Stimulated activated naive CD8-positive, alpha-beta T cell treated with anti-CD3 and anti-CD28 coated beads, Interleukin-15, amount 100 ng/mL, for 72 hours (primary cell): ENCODE results near the gene TWIST2.

Experiments
- ATAC-seq: fragments of 150-1000 bp; cut with Tn5 transposase; 2 replicates; pipeline ENCODE4 v1.10.0; 2021; ENCODE audit warnings: mild to moderate bottlenecking, moderate library complexity
- DNase-seq, 2 donors: peaks; one replicate each; pipeline ENCODE4 v3.0.0; 2021 to 2022
- H3K27ac Mint-ChIP-seq, 2 donors: one replicate each; pipeline ENCODE4 v1.8.0; 2022; ENCODE audit warnings: mild to moderate bottlenecking in 2 of 2, mixed read lengths in 2 of 2, moderate library complexity in 2 of 2
- H3K27me3 Mint-ChIP-seq: one replicate; pipeline ENCODE4 v1.8.0; 2022; ENCODE audit warnings: mixed read lengths
- H3K4me1 Mint-ChIP-seq: one replicate; pipeline ENCODE4 v1.8.0; 2022; ENCODE audit warnings: mild to moderate bottlenecking, mixed read lengths
- H3K4me3 Mint-ChIP-seq, 2 donors: one replicate each; pipeline ENCODE4 v1.8.0; 2022; ENCODE audit warnings: mild to moderate bottlenecking in 2 of 2, mixed read lengths in 2 of 2, moderate library complexity in 1 of 2
- H3K9me3 Mint-ChIP-seq, 2 donors: one replicate each; pipeline ENCODE4 v1.8.0; 2022; ENCODE audit warnings: mixed read lengths in 2 of 2

The TWIST2 gene

GRCh38 chr2:238872026-238872425 lies 24.1 kb downstream of the TWIST2 start:
- no peak for DNase-seq
- Mint-ChIP-seq H3K27ac (peak overlapping the region in 1 of 2 donors; percentile 1), H3K9me3 (peaks cover 0 to 9% of the 10 kb centered on the region in 2 donors)

GRCh38 chr2:238872628-238873380 lies 24.9 kb downstream of the TWIST2 start:
- no peak for ATAC-seq
- no peaks in the 10 kb centered on the region for H3K4me1 Mint-ChIP-seq
- H3K27me3 Mint-ChIP-seq: peaks cover 43% of the 10 kb centered on the region
- DNase-seq: no peak
- no peak overlapping the region for H3K4me3 Mint-ChIP-seq
- H3K9me3 Mint-ChIP-seq: peaks cover 0 to 9% of the 10 kb centered on the region in 2 donors
- no peak overlapping the region for H3K27ac Mint-ChIP-seq

More at GRCh38 chr2:238872026-238872425, 24.1 kb downstream of the TWIST2 start:
- H3K4me1 Mint-ChIP-seq: no peaks in the 10 kb centered on the region
- ATAC-seq: no peak
- H3K4me3 Mint-ChIP-seq: no peak overlapping the region
- peaks cover 48% of the 10 kb centered on the region for H3K27me3 Mint-ChIP-seq

- H3K27me3 Mint-ChIP-seq: peaks cover 37% of the 10 kb centered on the region
- no peak overlapping the region for H3K27ac Mint-ChIP-seq
- H3K4me3 Mint-ChIP-seq: no peak overlapping the region
- no peaks in the 10 kb centered on the region for H3K4me1 Mint-ChIP-seq
- no peak for DNase-seq
- ATAC-seq: no peak
- peaks cover 0 to 9% of the 10 kb centered on the region in 2 donors for H3K9me3 Mint-ChIP-seq
Measured at GRCh38 chr2:238873381-238873801, 25.5 kb downstream of the TWIST2 start.

GRCh38 chr2:238873841-238874240 lies 26.0 kb downstream of the TWIST2 start:
- ATAC-seq: no peak
- no peak for DNase-seq
- no peak overlapping the region for H3K4me3 Mint-ChIP-seq
- peaks cover 32% of the 10 kb centered on the region for H3K27me3 Mint-ChIP-seq
- H3K4me1 Mint-ChIP-seq: no peaks in the 10 kb centered on the region
- H3K9me3 Mint-ChIP-seq: peaks cover 0 to 9% of the 10 kb centered on the region in 2 donors
- no peak overlapping the region for H3K27ac Mint-ChIP-seq

- H3K4me1 Mint-ChIP-seq: no peaks in the 10 kb centered on the region
- no peak overlapping the region for H3K4me3 Mint-ChIP-seq
- no peak for ATAC-seq
- H3K27ac Mint-ChIP-seq: no peak overlapping the region
- H3K9me3 Mint-ChIP-seq: peaks cover 0 to 8% of the 10 kb centered on the region in 2 donors
- H3K27me3 Mint-ChIP-seq: peaks cover 32% of the 10 kb centered on the region
- no peak for DNase-seq
Measured at GRCh38 chr2:238874330-238875050, 26.6 kb downstream of the TWIST2 start.

- Mint-ChIP-seq H3K4me3 (no peak overlapping the region), H3K27me3 (peaks cover 32% of the 10 kb centered on the region), H3K4me1 (no peaks in the 10 kb centered on the region), H3K27ac (no peak overlapping the region), H3K9me3 (peaks cover 0 to 2% of the 10 kb centered on the region in 2 donors)
- ATAC-seq (no peak), DNase-seq (no peak)
Measured at GRCh38 chr2:238875101-238875470, 27.2 kb downstream of the TWIST2 start.

GRCh38 chr2:238875471-238876231 lies 27.8 kb downstream of the TWIST2 start:
- Mint-ChIP-seq H3K27me3 (peaks cover 32% of the 10 kb centered on the region), H3K4me3 (no peak overlapping the region), H3K4me1 (no peaks in the 10 kb centered on the region), H3K27ac (no peak overlapping the region), H3K9me3 (no peaks in the 10 kb centered on the region)
- DNase-seq: no peak
- no peak for ATAC-seq

- Mint-ChIP-seq H3K27ac (no peak overlapping the region), H3K4me1 (no peaks in the 10 kb centered on the region), H3K9me3 (no peaks in the 10 kb centered on the region), H3K27me3 (peaks cover 32% of the 10 kb centered on the region), H3K4me3 (no peak overlapping the region)
- ATAC-seq (no peak), DNase-seq (no peak)
Measured at GRCh38 chr2:238876232-238876630, 28.3 kb downstream of the TWIST2 start.

- H3K9me3 Mint-ChIP-seq: no peaks in the 10 kb centered on the region
- peaks cover 28% of the 10 kb centered on the region for H3K27me3 Mint-ChIP-seq
- H3K27ac Mint-ChIP-seq: no peak overlapping the region
- no peak for ATAC-seq
- DNase-seq: no peak
- no peak overlapping the region for H3K4me3 Mint-ChIP-seq
- no peaks in the 10 kb centered on the region for H3K4me1 Mint-ChIP-seq
Measured at GRCh38 chr2:238878051-238878735, 30.3 kb downstream of the TWIST2 start.

GRCh38 chr2:238879043-238879442 lies 31.2 kb downstream of the TWIST2 start:
- Mint-ChIP-seq H3K4me1 (no peaks in the 10 kb centered on the region), H3K9me3 (no peaks in the 10 kb centered on the region), H3K27me3 (peaks cover 23% of the 10 kb centered on the region), H3K4me3 (no peak overlapping the region), H3K27ac (no peak overlapping the region)
- peak; percentile 18 for ATAC-seq
- DNase-seq: no peak

GRCh38 chr2:238879621-238880377 lies 31.9 kb downstream of the TWIST2 start:
- H3K4me3 Mint-ChIP-seq: no peak overlapping the region
- H3K27me3 Mint-ChIP-seq: peaks cover 18% of the 10 kb centered on the region
- H3K27ac Mint-ChIP-seq: no peak overlapping the region
- no peaks in the 10 kb centered on the region for H3K9me3 Mint-ChIP-seq
- ATAC-seq (peak; percentile 55), DNase-seq (no peak)
- no peaks in the 10 kb centered on the region for H3K4me1 Mint-ChIP-seq

GRCh38 chr2:238881353-238882081 lies 33.6 kb downstream of the TWIST2 start:
- Mint-ChIP-seq H3K27ac (no peak overlapping the region), H3K4me3 (no peak overlapping the region), H3K9me3 (no peaks in the 10 kb centered on the region), H3K4me1 (no peaks in the 10 kb centered on the region), H3K27me3 (peaks cover 16% of the 10 kb centered on the region)
- DNase-seq (no peak), ATAC-seq (peak; percentile 80)

GRCh38 chr2:238882082-238882755 lies 34.3 kb downstream of the TWIST2 start:
- H3K27me3 Mint-ChIP-seq: peaks cover 16% of the 10 kb centered on the region
- H3K4me1 Mint-ChIP-seq: no peaks in the 10 kb centered on the region
- H3K27ac Mint-ChIP-seq: no peak overlapping the region
- DNase-seq (no peak), ATAC-seq (peak; percentile 29)
- no peaks in the 10 kb centered on the region for H3K9me3 Mint-ChIP-seq
- no peak overlapping the region for H3K4me3 Mint-ChIP-seq

- Mint-ChIP-seq H3K27ac (no peak overlapping the region), H3K4me1 (no peaks in the 10 kb centered on the region), H3K9me3 (no peaks in the 10 kb centered on the region), H3K27me3 (peaks cover 16% of the 10 kb centered on the region), H3K4me3 (no peak overlapping the region)
- DNase-seq: no peak
- no peak for ATAC-seq
Measured at GRCh38 chr2:238883421-238883901, 35.6 kb downstream of the TWIST2 start.
